ENCODE data around the gene SALL1. TPM values are rescaled to one million over a fixed set of nuclear protein-coding genes. Genes with fewer than 3 reads are reported as not detected.

The SALL1 gene
- total RNA-seq, 1 experiment from 2014 or later: 101 TPM

- H3K4me1 Mint-ChIP-seq: peaks cover 40 to 47% of the 10 kb centered on the region in 2 experiments
- TF ChIP-seq CTCF (conservative IDR thresholded peaks at IDR 0.05): no peak
- no CpG with 5 or more reads among the region's 2 CpGs for WGBS (ENCODE audit: extremely low coverage, insufficient read length, low lambda C conversion rate)
- H3K9ac ChIP-seq (ENCODE audit: extremely low read depth, insufficient read length, low read length): no peak overlapping the region
- peaks cover 26% of the 10 kb centered on the region for H3K27me3 Mint-ChIP-seq (ENCODE audit: low read depth)
- H2AK5ac ChIP-seq (ENCODE audit: insufficient read length, low read length): no peak overlapping the region
- H2BK5ac ChIP-seq (ENCODE audit: insufficient read length, low read length): no peak overlapping the region
- H4K20me1 ChIP-seq (ENCODE audit: control insufficient read depth, insufficient read depth, insufficient read length): no peaks in the 10 kb centered on the region
- peaks cover 0 to 3% of the 10 kb centered on the region in 2 experiments; a peak in 2 of 5 replicates for H3K9me3 Mint-ChIP-seq
- H3K14ac ChIP-seq (ENCODE audit: insufficient read depth, low read length): no peak overlapping the region
- H3K9me3 ChIP-seq (ENCODE audit: control insufficient read depth, low read depth, low read length): no peaks in the 10 kb centered on the region
- H2BK12ac ChIP-seq (ENCODE audit: insufficient read length, low read depth, low read length): no peak overlapping the region
- H3K79me2 ChIP-seq (ENCODE audit: insufficient read depth, low read length): no peaks in the 10 kb centered on the region
- no peak overlapping the region for H4K91ac ChIP-seq (ENCODE audit: insufficient read length, low read depth, low read length)
- H3K27me3 ChIP-seq (ENCODE audit: insufficient read depth, low read length): peaks cover 15% of the 10 kb centered on the region; the same call in 1 of the 2 replicates
- no peak overlapping the region for H2BK15ac ChIP-seq (ENCODE audit: low read depth, low read length)
- H3K4me3 Mint-ChIP-seq: no peak overlapping the region
- H3K27ac ChIP-seq (ENCODE audit: insufficient read length, low read depth, low read length): no peak overlapping the region
- no peak overlapping the region for H3K23ac ChIP-seq (ENCODE audit: insufficient read length, low read depth, low read length)
- H3K23me2 ChIP-seq (ENCODE audit: insufficient read length, low read depth, low read length, poor library complexity, severe bottlenecking): no peaks in the 10 kb centered on the region
- H2AFZ ChIP-seq (ENCODE audit: low read length): no peak overlapping the region
- no peak overlapping the region for H2BK120ac ChIP-seq (ENCODE audit: low read depth, low read length, poor library complexity, severe bottlenecking)
- peaks cover 0 to 4% (median 1%) of the 10 kb centered on the region in 3 experiments; a peak in 1 of 7 replicates for H3K36me3 Mint-ChIP-seq (ENCODE audit: insufficient read depth in 1 of 3, low read depth in 3 of 3)
- no peak overlapping the region for H4K5ac ChIP-seq (ENCODE audit: insufficient read length, low read depth, low read length)
- H3K4ac ChIP-seq (ENCODE audit: low read depth, low read length): no peak overlapping the region
- H4K8ac ChIP-seq (replicated peaks; ENCODE audit: insufficient read length, low read depth, low read length): no peak overlapping the region
- no peak overlapping the region for H3K4me2 ChIP-seq (ENCODE audit: insufficient read depth, insufficient read length, low read length)
- H3K79me1 ChIP-seq (ENCODE audit: insufficient read depth, low read depth, low read length, poor library complexity, severe bottlenecking): no peaks in the 10 kb centered on the region
- no peak for DNase-seq
- H3K4me1 ChIP-seq (ENCODE audit: insufficient read depth, low read length): peaks cover 4% of the 10 kb centered on the region; the same call in 1 of the 2 replicates
- H3K18ac ChIP-seq (ENCODE audit: insufficient read length, low read depth, low read length): no peak overlapping the region
- H3T11ph ChIP-seq (ENCODE audit: low read length): no peak overlapping the region
- no peak overlapping the region for H3K56ac ChIP-seq (ENCODE audit: insufficient read length, low read depth, low read length)
- no peak overlapping the region for H2BK20ac ChIP-seq (ENCODE audit: low read depth, low read length, poor library complexity, severe bottlenecking)
- no peak overlapping the region for H3K27ac Mint-ChIP-seq
Observed at GRCh38 chr16:51161440-51162195, 10.5 kb upstream of the SALL1 start.
